IPS-NIHi7 (cell line): ENCODE measurements around the gene PPIL6.
"Not testable (repeated sequence)": the region's sequence is repeated elsewhere in the genome, so short reads cannot be mapped to it uniquely, and the experiment has no call there.

Experiments used
- DNase-seq: peaks from one replicate; pipeline ENCODE4 v3.0.0; 2012; ENCODE audit warnings: mixed read lengths; ENCODE audit errors: extremely low spot score

The PPIL6 gene

GRCh38 chr6:109466212-109466923 is 25.9 kb upstream of the PPIL6 start:
- no peak for DNase-seq

GRCh38 chr6:109465772-109466171 is 25.3 kb upstream of the PPIL6 start:
- DNase-seq: no peak

- DNase-seq: no peak
Observed at GRCh38 chr6:109461733-109462526, 21.5 kb upstream of the PPIL6 start.

DNA sequence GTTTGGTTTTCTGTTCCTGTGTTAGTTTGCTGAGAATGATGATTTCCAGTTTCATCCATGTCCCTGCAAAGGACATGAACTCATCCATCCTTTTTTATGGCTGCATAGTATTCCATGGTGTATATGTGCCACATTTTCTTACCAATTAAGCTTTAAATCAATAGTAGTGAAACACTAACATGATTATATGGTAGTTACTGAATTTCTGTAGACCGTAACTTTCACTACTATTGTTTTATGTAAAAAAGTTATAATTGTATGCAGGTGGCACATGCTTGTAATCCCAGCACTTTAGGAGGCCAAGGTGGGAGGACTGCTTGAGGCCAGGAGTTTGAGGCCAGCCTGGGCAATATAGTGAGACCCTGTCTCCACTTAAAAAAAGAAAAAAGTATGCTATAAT is 20.8 kb upstream of the PPIL6 start:
- not testable (repeated sequence) for DNase-seq

GRCh38 chr6:109460161-109460829 is 19.9 kb upstream of the PPIL6 start:
- DNase-seq: no peak

- DNase-seq: no peak
Observed at GRCh38 chr6:109458774-109459531, 18.5 kb upstream of the PPIL6 start.

DNA sequence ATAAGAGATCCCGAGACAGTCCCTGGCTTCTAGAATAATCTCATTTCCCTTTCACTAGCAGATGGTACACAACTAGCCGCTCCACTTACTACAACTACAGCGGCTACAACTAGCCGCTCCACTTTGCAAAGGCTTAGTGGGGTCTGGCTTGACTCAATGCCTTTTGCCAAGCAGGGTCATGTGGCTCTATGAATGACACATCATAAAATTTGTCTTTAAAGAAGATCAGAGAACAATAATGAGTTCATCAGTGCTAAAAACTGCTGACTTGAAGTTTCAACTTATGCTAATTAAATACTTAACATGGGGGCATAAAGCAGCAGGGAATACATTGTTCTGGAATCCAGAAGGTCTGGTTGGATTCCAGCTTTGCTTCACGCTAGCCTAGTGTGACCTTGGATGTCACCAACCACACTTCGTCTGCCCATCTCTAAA is 17.2 kb upstream of the PPIL6 start:
- no peak for DNase-seq

- no peak for DNase-seq
Observed at GRCh38 chr6:109456710-109457561, 16.5 kb upstream of the PPIL6 start.

GRCh38 chr6:109456111-109456583 is 15.7 kb upstream of the PPIL6 start:
- DNase-seq: peak; percentile 55

GRCh38 chr6:109455437-109456110 is 15.1 kb upstream of the PPIL6 start, which contains the start of gene MICAL1:
Gene MICAL1, minus strand, starts transcription at chr6:109455772. Its CDS starts 1,576 bp downstream, at chr6:109454196.
- peak; percentile 75 for DNase-seq

DNA sequence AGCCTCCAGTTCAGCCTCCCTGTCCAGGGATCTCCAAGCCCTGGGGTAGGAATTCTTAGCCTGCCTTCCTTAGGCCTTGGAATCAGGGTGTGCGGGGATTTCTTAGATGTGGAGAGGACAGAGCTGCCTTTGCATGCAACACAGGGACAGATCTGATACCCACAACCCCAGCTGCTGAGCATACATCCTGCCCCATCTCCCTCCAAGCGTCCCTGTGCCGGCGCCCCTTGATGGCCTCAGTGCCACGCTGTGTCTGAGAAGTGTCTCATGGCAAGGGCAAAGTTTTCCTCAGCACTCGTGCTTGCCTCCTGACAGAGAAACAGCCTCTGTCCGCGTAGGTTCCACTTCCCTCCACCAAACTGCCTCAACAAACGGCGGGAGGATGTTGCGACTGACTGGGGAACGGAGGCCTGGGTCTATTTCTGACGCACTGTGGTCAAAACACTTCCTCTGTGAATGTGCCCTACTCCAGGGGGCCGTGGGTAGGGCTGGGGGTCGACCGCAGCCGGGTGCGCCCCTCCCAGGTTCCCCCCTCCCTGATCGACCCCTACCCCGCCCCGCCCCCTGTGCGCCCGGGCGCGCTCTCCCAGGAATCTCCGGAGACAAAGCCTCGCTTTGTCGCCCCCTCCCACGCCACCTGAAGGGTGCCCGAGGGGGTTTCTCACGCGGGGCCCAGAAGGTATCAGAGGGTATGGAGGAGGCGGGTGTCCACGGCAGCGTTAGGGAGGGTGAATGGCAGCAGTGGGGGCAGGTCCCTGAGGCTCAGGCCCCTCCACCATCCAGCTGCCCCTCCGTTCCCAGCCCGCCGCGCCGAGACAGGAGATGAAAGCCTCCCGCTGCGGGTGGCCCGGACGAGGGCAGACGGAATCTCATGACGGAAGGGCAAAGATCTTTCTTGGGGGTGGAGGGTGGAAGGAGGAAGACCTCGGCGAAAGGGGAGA is 14.3 kb upstream of the PPIL6 start:
- peak; percentile 48 for DNase-seq

- DNase-seq: no peak
Observed at GRCh38 chr6:109453594-109454495, 13.4 kb upstream of the PPIL6 start.

- DNase-seq: no peak
Observed at GRCh38 chr6:109453156-109453555, 12.7 kb upstream of the PPIL6 start.

DNA sequence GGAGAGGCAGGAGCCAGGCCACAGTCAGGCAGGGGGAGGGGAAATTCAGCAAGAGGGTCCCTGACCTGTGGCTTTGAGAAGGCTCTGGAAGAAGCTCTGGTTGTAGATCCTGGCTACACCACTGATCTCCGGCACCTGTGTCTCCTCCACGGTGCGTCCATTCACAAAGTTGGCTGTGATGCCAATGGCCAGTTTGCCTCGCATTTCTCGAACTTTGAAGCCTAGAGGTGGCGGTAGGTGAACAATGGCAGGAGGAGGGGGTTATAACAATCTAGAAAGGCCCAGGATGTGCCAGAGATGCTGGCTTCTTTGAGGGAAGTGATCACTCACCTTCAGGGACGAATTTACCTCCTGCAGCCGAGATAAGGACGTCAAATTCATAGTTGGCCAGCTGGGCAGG is 11.8 kb upstream of the PPIL6 start:
- DNase-seq: no peak

GRCh38 chr6:109451376-109451775 is 10.9 kb upstream of the PPIL6 start:
- DNase-seq: no peak

GRCh38 chr6:109450801-109451200 is 10.4 kb upstream of the PPIL6 start:
- DNase-seq: no peak

GRCh38 chr6:109449795-109450673 is 9.6 kb upstream of the PPIL6 start:
- DNase-seq: no peak
